SK-N-SH (cell line): ENCODE data around the gene GNAL. TPM values are rescaled to one million over a fixed set of nuclear protein-coding genes. Genes with fewer than 3 reads are reported as not detected.

Experiments used
- CTCF ChIA-PET: fragments of 300-600, 350-600 bp; formaldehyde crosslinking; extraction: SDS; loops from one replicate; lab custom pipeline; 2021; lab: Yijun Ruan, JAX
- POLR2A ChIA-PET: fragments of 350-600 bp; sonication (Branson Sonifier 250); formaldehyde crosslinking; extraction: SDS; loops from one replicate; lab custom pipeline; 2020; ENCODE audit warnings: antibody characterized with exemption, inconsistent platforms; lab: Yijun Ruan, JAX
- DNase-seq: peaks from one replicate; pipeline ENCODE4 v3.0.0; 2012
- H2AFZ ChIP-seq: fragments of 200-600 bp; sonication (generic); 2 replicates; pipeline ENCODE4 v1.8.1; 2016; ENCODE audit warnings: antibody characterized with exemption, mild to moderate bottlenecking, low read depth
- H3F3A ChIP-seq: fragments of 200-600 bp; sonication (generic); replicated peaks from 2 replicates; pipeline ENCODE3; 2016; ENCODE audit warnings: antibody characterized with exemption, mild to moderate bottlenecking; ENCODE audit not compliant: insufficient read depth
- H3K27ac ChIP-seq, 2 experiments: fragments of 200-500 bp in 1 of 2; fragments of 200-600 bp in 1 of 2; sonication (Bioruptor generic) in 1 of 2; sonication (generic), shearing (Covaris generic) in 1 of 2; 2 replicates each; pipeline versions ENCODE4 v1.5.1 to v1.6.1; 2014 to 2016; ENCODE audit warnings: low read depth in 2 of 2, inconsistent platforms in 1 of 2, low read length in 1 of 2, mild to moderate bottlenecking in 1 of 2, mixed read lengths in 1 of 2
- H3K27me3 ChIP-seq: fragments of 200-600 bp; sonication (generic), shearing (Covaris generic); 2 replicates; pipeline ENCODE4 v1.6.1; 2016; ENCODE audit warnings: mixed run types; ENCODE audit not compliant: insufficient read depth
- H3K36me3 ChIP-seq, 2 experiments: fragments of 200-500 bp in 1 of 2; fragments of 200-600 bp in 1 of 2; sonication (Bioruptor generic) in 1 of 2; sonication (generic) in 1 of 2; replicated peaks in 1 of 2; 2 replicates each; pipeline versions ENCODE3 to v1.5.1; 2014 to 2016; ENCODE audit warnings: low read length in 1 of 2, mild to moderate bottlenecking in 1 of 2; ENCODE audit not compliant: insufficient read depth in 2 of 2, control insufficient read depth in 1 of 2
- H3K4me1 ChIP-seq, 2 experiments: fragments of 200-500 bp in 1 of 2; fragments of 200-600 bp in 1 of 2; sonication (Bioruptor generic) in 1 of 2; sonication (generic), shearing (Covaris generic) in 1 of 2; 2 replicates each; pipeline versions ENCODE4 v1.5.1 to v1.6.1; 2014 to 2016; ENCODE audit warnings: low read depth in 1 of 2, low read length in 1 of 2, mixed run types in 1 of 2; ENCODE audit not compliant: insufficient read depth in 2 of 2, control insufficient read depth in 1 of 2
- H3K4me2 ChIP-seq: fragments of 200-600 bp; sonication (generic), shearing (Covaris generic); 2 replicates; pipeline ENCODE4 v1.6.1; 2017; ENCODE audit warnings: mixed run types
- H3K4me3 ChIP-seq, 2 experiments: fragments of 200-500 bp in 1 of 2; fragments of 200-600 bp in 1 of 2; sonication (Bioruptor generic) in 1 of 2; sonication (generic), shearing (Covaris generic) in 1 of 2; 2 replicates each; pipeline versions ENCODE4 v1.5.1 to v1.8.1; 2014 to 2016; ENCODE audit warnings: low read depth in 2 of 2, inconsistent platforms in 1 of 2, low read length in 1 of 2, mild to moderate bottlenecking in 1 of 2, mixed read lengths in 1 of 2, moderate library complexity in 1 of 2
- H3K79me2 ChIP-seq: fragments of 200-600 bp; sonication (generic); 2 replicates; pipeline ENCODE4 v1.8.1; 2017; ENCODE audit warnings: mild to moderate bottlenecking; ENCODE audit not compliant: insufficient read depth
- H3K9ac ChIP-seq: fragments of 200-600 bp; sonication (generic); 2 replicates; pipeline ENCODE4 v1.6.1; 2017; ENCODE audit warnings: mixed run types
- H3K9me2 ChIP-seq: fragments of 200-600 bp; sonication (generic); 2 replicates; pipeline ENCODE4 v1.6.1; 2017; ENCODE audit warnings: mixed run types
- H3K9me3 ChIP-seq: fragments of 200-600 bp; sonication (generic); 2 replicates; pipeline ENCODE4 v1.6.1; 2017; ENCODE audit warnings: mixed run types, mild to moderate bottlenecking, moderate library complexity
- H4K20me1 ChIP-seq: fragments of 200-600 bp; sonication (generic); 2 replicates; pipeline ENCODE4 v1.6.1; 2017; ENCODE audit warnings: mild to moderate bottlenecking, mixed run types; ENCODE audit not compliant: insufficient read depth
- CHD2 ChIP-seq: fragments of 150-350 bp; IDR thresholded peaks from 2 replicates; pipeline ENCODE4 v1.6.1; 2018; ENCODE audit warnings: low read length; ENCODE audit not compliant: partially characterized antibody
- FOSL2 ChIP-seq: IDR thresholded peaks from 2 replicates; pipeline ENCODE4 v1.4.0; 2012; ENCODE audit warnings: low read depth, mild to moderate bottlenecking, moderate library complexity, borderline replicate concordance
- FOXM1 ChIP-seq: IDR thresholded peaks from 2 replicates; pipeline ENCODE4 v1.4.0; 2012; ENCODE audit warnings: low read depth, mild to moderate bottlenecking
- JUND ChIP-seq: IDR thresholded peaks from 2 replicates; pipeline ENCODE4 v1.4.0; 2012
- MXI1 ChIP-seq: IDR thresholded peaks from 2 replicates; pipeline ENCODE4 v1.6.1; 2012; ENCODE audit warnings: mild to moderate bottlenecking, low read depth, low read length, improper control_type of control experiment
- NRF1 ChIP-seq: IDR thresholded peaks from 2 replicates; pipeline ENCODE4 v1.6.1; 2012; ENCODE audit warnings: low read depth, mild to moderate bottlenecking, low read length
- POLR2AphosphoS5 ChIP-seq: IDR thresholded peaks from 2 replicates; pipeline ENCODE4 v1.6.1; 2012; ENCODE audit warnings: low read depth, low read length
- RAD21 ChIP-seq: IDR thresholded peaks from 2 replicates; pipeline ENCODE4 v1.6.1; 2012; ENCODE audit warnings: mild to moderate bottlenecking, low read length
- RCOR1 ChIP-seq: fragments of 150-350 bp; IDR thresholded peaks from 2 replicates; pipeline ENCODE4 v1.6.1; 2017; ENCODE audit warnings: antibody characterized with exemption, low read length
- RFX5 ChIP-seq: IDR thresholded peaks from 2 replicates; pipeline ENCODE4 v1.6.1; 2012; ENCODE audit warnings: mild to moderate bottlenecking, improper control_type of control experiment, low read length
- SMC3 ChIP-seq: IDR thresholded peaks from 2 replicates; pipeline ENCODE4 v1.6.1; 2012; ENCODE audit warnings: low read depth, low read length, improper control_type of control experiment
- TAF1 ChIP-seq: IDR thresholded peaks from 2 replicates; pipeline ENCODE4 v1.6.1; 2012; ENCODE audit warnings: low read depth, mild to moderate bottlenecking, low read length, moderate library complexity, borderline replicate concordance
- TCF12 ChIP-seq: IDR thresholded peaks from 2 replicates; pipeline ENCODE4 v1.4.0; 2012
- TEAD4 ChIP-seq: IDR thresholded peaks from 2 replicates; pipeline ENCODE4 v1.4.0; 2012; ENCODE audit warnings: mild to moderate bottlenecking, borderline replicate concordance; ENCODE audit not compliant: insufficient read depth
- WGBS: methylation state at CpG from one replicate; pipeline ENCODE4 v1.1.6; 2017; ENCODE audit warnings: low lambda C conversion rate; 5-methylcytosine and 5-hydroxymethylcytosine counted together
- polyA plus RNA-seq, 3 experiments: library from polyadenylated mRNA; depleted of rRNA; stranded (reverse); fragments of >200 nt; gene quantifications; 2 replicates each; pipeline ENCODE4 v1.2.3, GENCODE V29; 2012
- TF ChIP-seq, protein P1 (sequence below): fragments of 150-350 bp; IDR thresholded peaks from 2 replicates; pipeline ENCODE4 v1.6.1; 2017; ENCODE audit warnings: antibody characterized with exemption, low read length, low read depth, borderline replicate concordance
- TF ChIP-seq, protein P2 (sequence below): IDR thresholded peaks from 2 replicates; pipeline ENCODE4 v1.4.0; 2012; ENCODE audit warnings: low read depth, borderline replicate concordance

GNAL gene
- polyA plus RNA-seq, 1 of the 3 experiments (the other 2 are of a cell fraction): 0.13 TPM

DNA sequence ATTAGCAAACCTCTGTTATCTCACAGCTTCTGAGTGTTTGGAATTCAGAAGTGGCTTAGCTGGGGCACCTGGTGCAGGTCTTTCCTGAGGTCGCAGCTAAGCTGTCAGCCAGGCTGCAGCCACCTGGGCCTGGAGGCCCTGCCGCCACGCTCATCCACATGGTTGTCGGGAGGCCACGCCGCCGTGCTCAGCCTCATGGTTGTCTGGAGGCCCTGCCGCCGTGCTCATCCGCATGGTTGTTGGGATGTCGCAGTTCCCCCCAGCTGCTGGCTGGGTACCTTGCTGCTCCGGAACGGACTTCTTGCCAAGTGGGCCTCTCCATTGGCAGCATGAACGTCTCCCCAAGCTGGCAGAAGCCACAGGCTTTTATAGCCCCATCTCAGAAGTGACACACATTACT is 243.3 kb downstream of the GNAL start:
- 13% methylated on average over 1 of the region's 14 CpGs for WGBS
- H3K4me2 ChIP-seq: no peak overlapping the region
- no peak overlapping the region for H3K9ac ChIP-seq
- no peaks in the 10 kb centered on the region for H4K20me1 ChIP-seq
- CTCF ChIA-PET: interaction anchor here (1.1 to 3.1 kb wide), 4 partner anchors 14 to 106 kb away, joined by 4 to 14 read pairs (median 6); no protein-coding TSS in a partner anchor
- no peaks in the 10 kb centered on the region for H3F3A ChIP-seq
- no peaks in the 10 kb centered on the region for H3K4me1 ChIP-seq
- no peak overlapping the region for H3K27ac ChIP-seq
- H3K27me3 ChIP-seq: peaks cover 74% of the 10 kb centered on the region
- no peak overlapping the region for H3K4me3 ChIP-seq
- H3K79me2 ChIP-seq: no peaks in the 10 kb centered on the region
- no peak overlapping the region for H2AFZ ChIP-seq
- TF ChIP-seq TCF12: no peak
- TF ChIP-seq TEAD4: no peak
- no peak for TF ChIP-seq FOSL2
- TF ChIP-seq, protein P1, sequence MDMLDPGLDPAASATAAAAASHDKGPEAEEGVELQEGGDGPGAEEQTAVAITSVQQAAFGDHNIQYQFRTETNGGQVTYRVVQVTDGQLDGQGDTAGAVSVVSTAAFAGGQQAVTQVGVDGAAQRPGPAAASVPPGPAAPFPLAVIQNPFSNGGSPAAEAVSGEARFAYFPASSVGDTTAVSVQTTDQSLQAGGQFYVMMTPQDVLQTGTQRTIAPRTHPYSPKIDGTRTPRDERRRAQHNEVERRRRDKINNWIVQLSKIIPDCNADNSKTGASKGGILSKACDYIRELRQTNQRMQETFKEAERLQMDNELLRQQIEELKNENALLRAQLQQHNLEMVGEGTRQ: no peak
- no peak for TF ChIP-seq POLR2AphosphoS5
- no peak for TF ChIP-seq NRF1
- no peak for TF ChIP-seq TAF1
- TF ChIP-seq JUND: no peak
- no peak for TF ChIP-seq RCOR1
- no peak for TF ChIP-seq RFX5
- TF ChIP-seq, protein P2, sequence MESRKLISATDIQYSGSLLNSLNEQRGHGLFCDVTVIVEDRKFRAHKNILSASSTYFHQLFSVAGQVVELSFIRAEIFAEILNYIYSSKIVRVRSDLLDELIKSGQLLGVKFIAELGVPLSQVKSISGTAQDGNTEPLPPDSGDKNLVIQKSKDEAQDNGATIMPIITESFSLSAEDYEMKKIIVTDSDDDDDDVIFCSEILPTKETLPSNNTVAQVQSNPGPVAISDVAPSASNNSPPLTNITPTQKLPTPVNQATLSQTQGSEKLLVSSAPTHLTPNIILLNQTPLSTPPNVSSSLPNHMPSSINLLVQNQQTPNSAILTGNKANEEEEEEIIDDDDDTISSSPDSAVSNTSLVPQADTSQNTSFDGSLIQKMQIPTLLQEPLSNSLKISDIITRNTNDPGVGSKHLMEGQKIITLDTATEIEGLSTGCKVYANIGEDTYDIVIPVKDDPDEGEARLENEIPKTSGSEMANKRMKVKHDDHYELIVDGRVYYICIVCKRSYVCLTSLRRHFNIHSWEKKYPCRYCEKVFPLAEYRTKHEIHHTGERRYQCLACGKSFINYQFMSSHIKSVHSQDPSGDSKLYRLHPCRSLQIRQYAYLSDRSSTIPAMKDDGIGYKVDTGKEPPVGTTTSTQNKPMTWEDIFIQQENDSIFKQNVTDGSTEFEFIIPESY: no peak
- no peak for TF ChIP-seq RAD21
- no peak for TF ChIP-seq FOXM1
- TF ChIP-seq CHD2: no peak
- no peak for TF ChIP-seq SMC3
- no peak for TF ChIP-seq MXI1
- H3K9me3 ChIP-seq: no peaks in the 10 kb centered on the region
- POLR2A ChIA-PET: no interaction called here
- H3K36me3 ChIP-seq: no peaks in the 10 kb centered on the region
- no peak for DNase-seq
- no peaks in the 10 kb centered on the region for H3K9me2 ChIP-seq

Other genes starting within 250 kb of the GNAL start
- gene SLC35G4, start 79.7 kb upstream of the GNAL start, polyA plus RNA-seq (2012; rRNA removed): not detected in 2 replicates
- 45.1 and 52.4 TPM in 2 replicates for gene CHMP1B, start 162.1 kb downstream of the GNAL start, polyA plus RNA-seq (2012; rRNA removed)
- gene MPPE1, start 219.1 kb downstream of the GNAL start, polyA plus RNA-seq (2012; rRNA removed): 13.2 and 16.7 TPM in 2 replicates